GM18858 (cell line): ENCODE results near the gene CNTD1.
"Not testable (repeated sequence)": the region's sequence is repeated elsewhere in the genome, so short reads cannot be mapped to it uniquely, and the experiment has no call there.

Source experiments
- ATAC-seq: cut with Tn5 transposase; IDR thresholded peaks from one replicate; pipeline ENCODE4 v1.9.1; 2021; ENCODE audit not compliant: unreplicated experiment

Gene CNTD1, protein sequence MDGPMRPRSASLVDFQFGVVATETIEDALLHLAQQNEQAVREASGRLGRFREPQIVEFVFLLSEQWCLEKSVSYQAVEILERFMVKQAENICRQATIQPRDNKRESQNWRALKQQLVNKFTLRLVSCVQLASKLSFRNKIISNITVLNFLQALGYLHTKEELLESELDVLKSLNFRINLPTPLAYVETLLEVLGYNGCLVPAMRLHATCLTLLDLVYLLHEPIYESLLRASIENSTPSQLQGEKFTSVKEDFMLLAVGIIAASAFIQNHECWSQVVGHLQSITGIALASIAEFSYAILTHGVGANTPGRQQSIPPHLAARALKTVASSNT

DNA sequence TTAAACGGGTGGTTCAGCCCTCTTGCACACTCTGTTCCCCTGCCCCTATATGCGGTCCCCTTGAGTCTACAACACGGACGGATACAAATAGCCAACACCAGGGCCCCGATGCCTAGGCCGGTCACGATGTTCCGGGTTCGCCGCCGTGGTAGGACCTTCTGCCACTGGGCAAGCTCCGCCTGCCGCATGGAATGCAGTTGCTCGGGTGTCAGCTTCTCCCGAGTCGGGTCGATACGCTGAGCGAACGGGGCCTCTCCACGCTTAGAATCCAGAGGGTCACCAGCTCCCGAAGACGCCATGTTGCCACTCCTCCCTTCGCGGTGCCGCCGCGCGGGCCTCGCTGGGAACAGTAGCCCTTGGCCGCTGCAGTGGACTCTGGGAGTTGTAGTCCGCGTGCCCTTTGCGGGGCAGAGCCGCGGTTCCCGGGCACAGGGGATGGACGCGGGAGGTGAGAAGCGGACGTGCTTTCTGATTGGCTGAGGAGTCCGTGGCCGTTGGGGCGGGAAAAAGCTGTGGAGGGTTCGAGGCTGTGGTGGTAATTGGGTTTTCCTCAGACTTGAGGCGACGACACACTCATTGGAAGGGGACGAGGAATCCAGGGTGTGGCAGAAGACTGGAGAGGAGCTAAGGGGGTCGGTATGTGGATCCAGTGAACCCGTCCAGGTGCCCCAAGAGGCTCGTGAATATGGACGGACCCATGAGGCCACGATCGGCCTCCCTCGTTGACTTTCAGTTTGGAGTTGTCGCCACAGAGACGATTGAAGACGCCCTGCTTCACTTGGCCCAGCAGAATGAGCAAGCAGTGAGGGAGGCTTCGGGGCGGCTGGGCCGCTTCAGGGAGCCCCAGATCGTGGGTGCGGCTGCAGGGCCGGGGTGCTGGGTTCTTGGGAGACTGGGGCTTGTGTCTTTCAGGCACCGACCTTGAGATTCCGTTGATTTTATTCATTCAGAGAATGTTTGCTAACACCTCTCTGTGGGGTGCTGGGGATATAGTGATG lies at the start of gene CNTD1, which contains the start of gene COA3:
Gene CNTD1 (plus strand): TSS at position 479 of the 998 bp plus-strand sequence. CDS start 207 bp downstream, at position 686.
Gene COA3 (minus strand): TSS at position 322 of the 998 bp plus-strand sequence. CDS start 23 bp downstream, at position 299.
- ATAC-seq, result peak; percentile 53

DNA sequence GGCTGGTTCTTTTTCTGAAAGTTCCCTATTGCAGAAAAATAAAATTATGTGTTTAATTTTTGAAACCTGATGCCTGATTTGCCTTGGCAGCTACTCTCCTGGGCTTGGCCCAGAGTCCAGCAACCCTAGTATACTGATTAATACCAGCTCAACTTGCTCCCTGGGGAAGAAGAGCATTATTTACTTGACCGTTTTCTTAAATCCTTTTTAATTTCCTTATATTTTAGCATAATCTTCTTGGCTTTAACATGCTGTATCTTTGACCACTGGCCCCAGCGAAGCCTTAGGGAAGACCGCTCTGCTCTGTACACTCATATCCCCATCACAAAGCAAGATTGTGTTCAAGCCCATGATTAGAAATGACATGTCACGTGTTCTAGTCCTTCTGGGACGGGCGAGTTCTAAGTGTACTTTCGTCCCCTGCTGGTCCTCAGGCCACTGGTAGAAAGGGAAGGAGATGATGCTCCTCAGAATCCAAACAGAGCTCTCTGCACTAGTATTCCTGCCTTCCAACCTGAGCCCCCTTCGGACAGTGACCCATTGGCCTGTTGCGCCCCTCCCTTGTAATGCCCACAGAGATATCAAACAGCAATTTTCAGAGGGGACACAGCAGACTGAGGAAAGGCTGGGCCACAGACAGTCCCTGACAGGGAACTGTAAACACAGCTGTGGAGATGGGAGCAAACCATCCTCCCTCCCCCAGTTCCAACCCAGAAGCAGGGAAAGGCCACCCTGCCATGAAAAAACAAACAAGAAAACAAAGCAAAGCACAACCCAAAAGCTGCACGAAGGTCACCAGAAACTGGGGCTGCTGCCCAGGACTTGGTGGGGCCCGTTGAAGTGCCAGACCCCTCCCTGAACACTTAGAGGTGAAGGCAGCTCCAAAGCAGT lies 49.5 kb upstream of the CNTD1 start:
- ATAC-seq, result no peak

DNA sequence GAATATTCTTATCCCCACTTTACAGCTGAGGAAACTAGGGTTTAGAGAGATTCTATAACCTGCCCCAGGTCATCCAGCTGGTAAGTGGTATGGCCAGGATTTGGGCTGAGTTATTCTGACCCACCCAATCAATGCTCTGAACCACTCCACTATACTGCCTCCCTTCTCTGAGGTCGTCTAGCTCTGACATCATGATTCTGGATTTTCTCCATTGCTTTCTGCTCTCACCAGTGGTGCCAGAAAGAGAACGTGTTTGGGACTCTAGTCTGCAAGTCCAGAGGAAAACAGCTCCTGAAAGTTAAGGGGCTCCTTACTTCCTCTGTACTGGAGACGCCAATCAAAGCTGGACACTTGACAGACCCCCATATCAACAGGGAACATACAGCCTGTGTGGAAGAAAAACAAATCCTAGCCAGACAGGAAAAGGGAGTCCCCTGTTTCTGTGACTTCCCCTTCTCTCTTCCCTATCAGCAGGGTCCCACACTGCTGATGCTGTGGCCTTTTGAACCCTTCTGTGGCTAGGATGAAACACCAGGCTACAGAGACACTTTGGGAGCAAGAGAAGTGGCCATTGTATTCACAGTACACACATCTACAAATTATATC lies 47.8 kb upstream of the CNTD1 start:
- no peak for ATAC-seq

DNA sequence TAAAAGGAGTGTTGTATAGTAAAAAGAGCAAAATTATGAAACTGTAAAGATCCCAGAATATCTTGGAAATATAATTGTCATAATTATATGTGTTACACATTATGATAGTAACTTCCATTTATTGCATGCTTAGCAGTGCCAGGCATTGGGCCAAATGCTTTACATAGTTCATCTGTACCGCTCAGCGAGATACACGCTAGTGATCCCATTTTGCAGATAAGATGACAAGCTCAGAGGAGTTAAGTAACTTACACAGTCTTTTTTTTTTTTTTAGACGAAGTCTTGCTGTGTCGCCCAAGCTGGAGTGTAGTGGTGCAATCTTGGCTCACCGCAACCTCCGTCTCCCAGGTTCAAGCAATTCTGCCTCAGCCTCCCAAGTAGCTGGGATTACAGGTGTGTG lies 47.0 kb upstream of the CNTD1 start:
- no peak for ATAC-seq

GRCh38 chr17:42754782-42755181 lies 43.9 kb upstream of the CNTD1 start:
- no peak for ATAC-seq

- no peak for ATAC-seq
These were observed 38.5 kb upstream of the CNTD1 start for GRCh38 chr17:42759982-42760651.

DNA sequence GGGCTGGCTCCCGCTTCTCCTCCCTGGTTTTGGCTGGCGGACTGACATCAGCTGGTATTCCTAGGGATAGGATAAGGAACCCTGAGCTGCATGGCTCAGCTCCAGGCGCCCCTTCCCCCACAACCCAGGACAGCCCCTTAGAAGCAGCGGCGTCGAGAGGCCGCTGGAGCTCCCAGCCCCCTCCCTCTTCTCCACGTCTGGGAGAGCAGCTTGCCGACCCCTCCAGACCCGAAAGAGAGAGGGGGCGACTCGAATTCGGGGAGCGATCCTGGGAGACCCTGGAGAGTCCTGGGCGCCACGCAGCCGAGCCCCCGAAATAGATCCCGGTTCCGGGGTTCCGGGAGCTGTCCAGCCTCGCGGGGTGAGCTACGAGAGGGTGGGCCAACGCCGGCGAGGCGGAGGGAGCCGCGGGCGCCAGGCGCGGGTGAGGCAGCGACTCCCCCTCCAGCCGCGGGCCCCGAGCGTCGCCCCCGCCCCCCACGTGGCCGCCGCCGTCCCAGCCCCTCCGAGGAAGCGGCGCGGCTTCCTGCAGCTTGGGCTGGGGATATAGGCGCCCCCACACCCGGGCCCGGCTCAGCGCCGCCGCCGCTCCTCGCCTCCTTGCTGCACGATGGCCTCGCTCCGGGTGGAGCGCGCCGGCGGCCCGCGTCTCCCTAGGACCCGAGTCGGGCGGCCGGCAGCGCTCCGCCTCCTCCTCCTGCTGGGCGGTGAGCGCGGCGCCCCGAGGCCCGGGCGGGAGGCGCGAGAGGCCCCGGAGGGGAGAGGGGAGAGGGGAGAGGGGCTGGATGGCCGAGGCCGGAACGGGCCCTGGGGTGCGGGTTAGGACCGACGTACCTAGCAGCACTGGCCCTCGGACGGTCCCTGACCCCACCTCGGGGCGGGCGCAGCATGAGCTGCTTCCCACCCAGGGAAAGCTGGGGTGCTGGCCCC lies 37.7 kb upstream of the CNTD1 start, which contains the start of gene RAMP2:
Gene RAMP2 (plus strand): TSS at position 576 of the 930 bp plus-strand sequence. CDS start 35 bp downstream, at position 611.
- no peak for ATAC-seq

- ATAC-seq, result no peak
These were observed 37.0 kb upstream of the CNTD1 start for GRCh38 chr17:42761638-42762037.

DNA sequence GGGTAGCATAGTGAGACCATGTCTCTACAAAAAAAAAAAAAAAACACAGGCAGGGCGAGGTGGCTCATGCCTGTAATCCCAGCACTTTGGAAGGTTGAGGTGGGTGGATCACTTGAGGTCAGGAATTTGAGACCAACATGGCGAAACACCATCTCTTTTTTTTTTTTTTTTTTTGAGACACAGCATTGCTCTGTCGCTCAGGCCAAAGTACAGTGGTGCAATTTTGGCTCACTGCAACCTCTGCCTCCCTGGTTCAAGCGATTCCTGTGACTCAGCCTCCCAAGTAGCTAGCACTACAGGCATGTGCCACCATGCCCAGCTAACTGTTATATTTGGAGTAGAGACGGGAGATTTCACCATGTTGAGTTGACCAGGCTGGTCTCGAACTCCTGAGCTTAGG lies 32.5 kb upstream of the CNTD1 start:
- no peak for ATAC-seq

- ATAC-seq, result no peak
These were observed 31.1 kb upstream of the CNTD1 start for GRCh38 chr17:42767512-42767911.

- ATAC-seq, result not testable (repeated sequence)
These were observed 30.7 kb upstream of the CNTD1 start for GRCh38 chr17:42768006-42768405.

DNA sequence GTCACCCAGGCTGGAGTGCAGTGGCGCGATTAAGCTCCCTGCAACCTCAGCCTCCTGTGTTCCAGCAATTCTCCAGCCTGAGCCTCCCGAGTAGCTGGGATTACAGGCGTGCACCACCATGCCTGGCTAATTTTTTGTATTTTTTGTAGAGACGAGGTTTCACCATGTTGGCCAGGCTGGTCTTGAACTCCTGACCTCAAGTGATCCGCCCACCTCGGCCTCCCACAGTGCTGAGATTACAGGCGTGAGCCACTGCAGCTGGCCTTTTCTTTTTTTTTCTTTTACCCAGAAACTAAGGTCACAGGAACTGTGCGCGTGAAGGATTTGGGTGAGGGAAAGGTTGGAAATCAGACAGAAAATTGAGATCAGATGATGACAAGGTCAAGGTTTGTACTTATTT lies 28.7 kb upstream of the CNTD1 start:
- not testable (repeated sequence) for ATAC-seq

DNA sequence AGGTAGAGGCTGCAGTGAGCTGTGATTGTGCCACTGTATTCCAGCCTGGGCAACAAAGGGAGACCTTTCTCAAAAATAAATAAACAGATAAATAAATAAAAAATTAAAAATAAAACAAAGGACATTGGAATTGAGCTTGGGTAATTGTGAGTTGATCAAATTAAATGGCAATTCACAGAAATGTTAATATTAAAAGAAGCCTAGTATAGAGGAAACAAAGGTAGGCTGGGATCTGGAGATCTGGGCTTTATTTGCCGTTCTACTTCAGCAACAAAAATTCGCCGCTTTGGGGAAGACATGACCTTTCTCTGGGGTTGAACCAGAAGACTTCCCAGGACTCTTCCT lies 25.7 kb upstream of the CNTD1 start:
- ATAC-seq, result no peak

DNA sequence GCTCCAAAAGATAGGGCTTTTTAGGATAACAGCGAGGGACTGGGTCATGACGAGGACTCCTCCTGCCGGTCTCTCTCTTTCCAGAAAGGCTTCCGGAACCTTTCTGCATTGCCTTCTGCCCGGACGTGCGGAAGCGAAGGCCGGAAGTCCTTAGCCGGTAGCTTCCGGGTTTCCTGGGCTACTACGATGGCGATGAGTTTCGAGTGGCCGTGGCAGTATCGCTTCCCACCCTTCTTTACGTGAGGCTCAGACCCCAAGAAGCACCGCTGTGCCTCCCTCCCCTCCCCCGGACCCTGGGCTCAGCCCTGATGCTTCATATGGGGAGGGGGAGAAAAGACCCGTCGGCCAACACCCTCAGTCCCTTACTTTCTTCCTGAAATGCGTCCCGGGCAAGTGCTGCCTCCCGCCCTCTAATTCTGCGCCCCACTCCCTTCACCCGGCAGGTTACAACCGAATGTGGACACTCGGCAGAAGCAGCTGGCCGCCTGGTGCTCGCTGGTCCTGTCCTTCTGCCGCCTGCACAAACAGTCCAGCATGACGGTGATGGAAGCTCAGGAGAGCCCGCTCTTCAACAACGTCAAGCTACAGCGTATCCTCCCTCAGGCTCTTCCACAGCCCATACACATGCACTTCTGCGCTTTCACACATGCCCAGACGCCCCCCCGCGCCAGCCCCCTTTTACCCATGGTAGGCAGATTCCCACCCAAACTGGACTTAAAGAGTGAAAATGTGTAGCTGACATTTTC lies 25.2 kb upstream of the CNTD1 start, which contains the start of gene VPS25:
Gene VPS25 (plus strand): TSS at position 160 of the 746 bp plus-strand sequence. CDS start 27 bp downstream, at position 187.
- no peak for ATAC-seq

DNA sequence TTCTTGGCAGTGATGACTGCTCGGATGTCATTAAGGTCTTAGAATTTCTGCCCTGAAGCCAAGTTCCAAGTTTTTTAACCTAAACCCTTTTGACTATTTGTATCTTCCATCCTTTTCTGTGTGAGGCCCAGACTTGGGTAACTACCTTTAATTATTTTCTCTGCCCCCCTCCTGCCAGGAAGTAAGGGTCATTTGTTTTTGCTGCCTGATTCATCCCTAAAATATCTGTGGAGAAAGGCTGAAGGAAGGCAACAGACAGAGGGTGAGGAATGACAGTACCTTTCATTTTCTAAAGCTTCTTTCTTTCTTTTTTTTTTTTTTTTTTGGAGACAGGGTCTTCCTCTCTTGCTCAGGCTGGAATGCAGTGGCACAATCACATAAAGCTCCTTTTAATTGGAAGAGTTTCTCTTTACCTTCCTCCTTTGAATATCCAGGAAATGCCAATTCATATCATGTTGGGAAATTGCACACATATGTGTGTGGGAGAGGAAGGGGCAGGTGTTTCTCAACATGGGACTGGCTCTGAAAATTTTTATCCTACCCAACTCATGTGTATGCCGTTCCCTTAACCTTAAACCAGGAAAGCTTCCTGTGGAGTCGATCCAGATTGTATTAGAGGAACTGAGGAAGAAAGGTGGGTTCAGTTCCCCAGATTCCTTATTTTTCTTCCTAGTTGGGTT lies 24.5 kb upstream of the CNTD1 start:
- no peak for ATAC-seq

- no peak for ATAC-seq
These were observed 23.0 kb upstream of the CNTD1 start for GRCh38 chr17:42775534-42776098.

GRCh38 chr17:42778570-42778969 lies 20.1 kb upstream of the CNTD1 start:
- ATAC-seq, result no peak
